HepG2 (cell line): ENCODE data around the gene SNRPD3. TPM values are rescaled to one million over a fixed set of nuclear protein-coding genes. Genes with fewer than 3 reads are reported as not detected.

Experiments used
- ARNT2 ChIP-seq: sonication (generic); formaldehyde crosslinking; IDR thresholded peaks from 2 replicates; pipeline ENCODE4 v1.8.0; 2022; ENCODE audit warnings: mild to moderate bottlenecking, low read depth, missing genetic modification reagents, moderate library complexity
- ATF4 ChIP-seq, 2 experiments: fragments of 450-650 bp in 1 of 2; sonication (generic) in 1 of 2; formaldehyde crosslinking; IDR thresholded peaks; 2 replicates each; pipeline versions ENCODE4 v1.5.0 to v1.8.0; 2020 to 2022; ENCODE audit warnings: mild to moderate bottlenecking in 1 of 2, missing genetic modification reagents in 1 of 2
- CBX1 ChIP-seq: IDR thresholded peaks from one replicate; pipeline ENCODE4 v1.6.1; 2016; ENCODE audit warnings: antibody characterized with exemption, low read depth
- CEBPB ChIP-seq: IDR thresholded peaks from 2 replicates; pipeline ENCODE4 v1.6.1; 2011; ENCODE audit warnings: low read depth, low read length, improper control_type of control experiment, borderline replicate concordance
- CEBPZ ChIP-seq: IDR thresholded peaks from 2 replicates; pipeline ENCODE4 v1.6.1; 2012; ENCODE audit warnings: low read length, improper control_type of control experiment
- FOXK1 ChIP-seq: sonication (generic); formaldehyde crosslinking; IDR thresholded peaks from 2 replicates; pipeline ENCODE4 v1.4.0; 2020; ENCODE audit warnings: low read depth, missing genetic modification reagents, borderline replicate concordance
- HNF4G ChIP-seq, 2 experiments: sonication (generic) in 1 of 2; formaldehyde crosslinking in 1 of 2; IDR thresholded peaks; 2 replicates each; pipeline versions ENCODE4 v1.4.0 to v1.6.1; 2011 to 2020; ENCODE audit warnings: borderline replicate concordance in 2 of 2, low read depth in 2 of 2, mild to moderate bottlenecking in 2 of 2, low read length in 1 of 2, missing genetic modification reagents in 1 of 2, moderate library complexity in 1 of 2
- NKX3-1 ChIP-seq: sonication (generic); formaldehyde crosslinking; IDR thresholded peaks from 2 replicates; pipeline ENCODE4 v1.5.0; 2020; ENCODE audit warnings: missing genetic modification reagents
- PHB2 ChIP-seq: fragments of 450-650 bp; IDR thresholded peaks from 2 replicates; pipeline ENCODE4 v1.6.1; 2018; ENCODE audit not compliant: partially characterized antibody
- SNAPC4 ChIP-seq: sonication (generic); formaldehyde crosslinking; IDR thresholded peaks from 2 replicates; pipeline ENCODE4 v1.4.0; 2020; ENCODE audit warnings: mild to moderate bottlenecking, missing genetic modification reagents
- SRF ChIP-seq: IDR thresholded peaks from 2 replicates; pipeline ENCODE4 v1.6.1; 2011; ENCODE audit warnings: mild to moderate bottlenecking, low read depth, low read length, moderate library complexity
- TFAP4 ChIP-seq: sonication (generic); IDR thresholded peaks from 2 replicates; pipeline ENCODE4 v1.6.1; 2016; ENCODE audit warnings: low read depth, borderline replicate concordance
- ZC3H4 ChIP-seq: sonication (generic); formaldehyde crosslinking; IDR thresholded peaks from 2 replicates; pipeline ENCODE4 v1.4.0; 2020; ENCODE audit warnings: missing genetic modification reagents, borderline replicate concordance
- ZNF280B ChIP-seq: sonication (generic); formaldehyde crosslinking; IDR thresholded peaks from 2 replicates; pipeline ENCODE4 v1.5.0; 2020; ENCODE audit warnings: missing genetic modification reagents, mild to moderate bottlenecking, borderline replicate concordance
- ZSCAN22 ChIP-seq: sonication (generic); formaldehyde crosslinking; IDR thresholded peaks from 2 replicates; pipeline ENCODE4 v1.4.0; 2020; ENCODE audit warnings: mild to moderate bottlenecking, missing genetic modification reagents
- polyA plus RNA-seq, 8 experiments: library from polyadenylated mRNA; depleted of rRNA in 3 of 8; stranded (reverse) in 7 of 8; unstranded in 1 of 8; fragments of >200 nt; fragmentation: Illumina TruSeq in 4 of 8; extraction: Trizol in 4 of 8; gene quantifications; 2 replicates each; pipeline versions ENCODE4 v1.2.1 to v1.2.3, GENCODE V29; 2011 to 2016; ENCODE audit warnings: low read depth in 4 of 8, missing spikeins in 1 of 8, mixed read lengths in 1 of 8; ENCODE audit not compliant: insufficient read depth in 1 of 8
- total RNA-seq, 5 experiments: library from RNA; depleted of rRNA; stranded (reverse); fragments of >200 nt; fragmentation: Illumina TruSeq; extraction: Trizol; gene quantifications; 2 replicates each; pipeline ENCODE4 v1.2.3, GENCODE V29; 2016; ENCODE audit warnings: low read depth in 1 of 5

Gene SNRPD3
- total and polyA plus RNA-seq, 2 of the 13 experiments (the other 11 are each of a cell fraction or from before 2014, with no cell fraction given): 110 to 209 TPM

- TF ChIP-seq CEBPZ (no peak), ATF4 (CRISPR knock-in tag; IDR thresholded peaks at IDR 0.05) (0 out of 4 replicates have a peak, but pooled peaks of 1 of the 2 experiments have one; percentile 50), ZSCAN22 (CRISPR knock-in tag) (no peak), ARNT2 (CRISPR knock-in tag) (peak; percentile 83), NKX3-1 (CRISPR knock-in tag) (0 out of 2 replicates have a peak, but pooled peaks have one; percentile 45), CBX1 (peak; percentile 81), TFAP4 (0 out of 2 replicates have a peak, but pooled peaks have one; percentile 31), FOXK1 (CRISPR knock-in tag) (peak; percentile 92), CEBPB (no peak), HNF4G (IDR thresholded peaks at IDR 0.05; ENCODE audit: borderline replicate concordance, low read depth, low read length) (no peak; the same call in 1 of the 2 replicates), HNF4G (CRISPR knock-in tag; IDR thresholded peaks at IDR 0.05; ENCODE audit: borderline replicate concordance, low read depth) (0 out of 2 replicates have a peak, but pooled peaks have one; percentile 37), SNAPC4 (CRISPR knock-in tag) (peak; percentile 92; the same call in 1 of the 2 replicates), ZNF280B (peak; percentile 90), ZC3H4 (CRISPR knock-in tag) (peak; percentile 91), SRF (peak; percentile 75), PHB2 (no peak)
Observed at GRCh38 chr22:24555165-24556039, at the start of gene SNRPD3 (continued).
